ENCODE data around the gene GRIK4.
"Not testable (repeated sequence)": the region's sequence is repeated elsewhere in the genome, so short reads cannot be mapped to it uniquely, and the experiment has no call there.

GRIK4 gene

DNA sequence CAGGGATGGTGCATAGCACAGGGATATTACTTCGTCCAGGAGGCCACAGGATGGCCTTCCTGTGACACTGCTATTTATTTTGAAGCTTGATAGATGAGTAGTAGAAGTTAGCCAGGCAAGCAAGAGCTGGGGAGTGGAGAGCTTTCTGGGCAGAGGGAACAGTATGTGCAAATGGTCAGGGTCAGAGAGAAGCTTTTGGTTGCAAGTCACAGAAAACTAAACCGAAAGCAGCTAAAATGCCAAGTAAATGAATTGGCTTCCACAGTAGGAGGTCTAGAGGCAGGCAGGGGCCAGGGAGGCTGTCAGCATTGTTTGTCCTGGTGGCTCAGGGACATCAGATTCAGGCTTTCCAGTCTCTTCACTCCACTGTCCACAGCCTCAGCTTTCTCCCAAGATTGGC, 247.5 kb downstream of the GRIK4 start:
- TF ChIP-seq, protein P1, sequence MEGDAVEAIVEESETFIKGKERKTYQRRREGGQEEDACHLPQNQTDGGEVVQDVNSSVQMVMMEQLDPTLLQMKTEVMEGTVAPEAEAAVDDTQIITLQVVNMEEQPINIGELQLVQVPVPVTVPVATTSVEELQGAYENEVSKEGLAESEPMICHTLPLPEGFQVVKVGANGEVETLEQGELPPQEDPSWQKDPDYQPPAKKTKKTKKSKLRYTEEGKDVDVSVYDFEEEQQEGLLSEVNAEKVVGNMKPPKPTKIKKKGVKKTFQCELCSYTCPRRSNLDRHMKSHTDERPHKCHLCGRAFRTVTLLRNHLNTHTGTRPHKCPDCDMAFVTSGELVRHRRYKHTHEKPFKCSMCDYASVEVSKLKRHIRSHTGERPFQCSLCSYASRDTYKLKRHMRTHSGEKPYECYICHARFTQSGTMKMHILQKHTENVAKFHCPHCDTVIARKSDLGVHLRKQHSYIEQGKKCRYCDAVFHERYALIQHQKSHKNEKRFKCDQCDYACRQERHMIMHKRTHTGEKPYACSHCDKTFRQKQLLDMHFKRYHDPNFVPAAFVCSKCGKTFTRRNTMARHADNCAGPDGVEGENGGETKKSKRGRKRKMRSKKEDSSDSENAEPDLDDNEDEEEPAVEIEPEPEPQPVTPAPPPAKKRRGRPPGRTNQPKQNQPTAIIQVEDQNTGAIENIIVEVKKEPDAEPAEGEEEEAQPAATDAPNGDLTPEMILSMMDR (IDR thresholded peaks at IDR 0.05; ENCODE audit: borderline replicate concordance, control extremely low read depth, extremely low read depth, insufficient read depth, missing control alignments) = no peak
- no peak for DNase-seq (ENCODE audit: low spot score)
- in situ Hi-C loops (cut with MboI; ENCODE audit: low sequenced_read_pairs, unreplicated experiment) = no loop called here

DNA sequence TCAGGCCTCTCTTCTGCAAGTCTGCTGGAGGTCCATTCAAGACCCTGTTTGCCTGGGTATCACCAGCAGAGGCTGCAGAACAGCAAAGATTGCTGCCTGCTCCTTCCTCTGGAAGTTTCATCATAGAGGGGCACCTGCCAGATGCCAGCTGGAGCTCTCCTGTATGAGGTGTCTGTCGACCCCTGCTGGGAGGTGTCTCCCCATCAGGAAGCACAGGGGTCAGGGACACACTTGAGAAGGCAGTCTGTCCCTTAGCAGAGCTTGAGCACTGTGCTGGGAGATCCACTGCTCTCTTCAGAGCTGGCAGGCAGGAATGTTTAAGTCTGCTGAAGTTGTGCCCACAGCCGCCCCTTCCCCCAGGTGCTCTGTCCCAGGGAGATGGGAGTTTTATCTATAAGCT, 254.2 kb downstream of the GRIK4 start:
- DNase-seq (ENCODE audit: low spot score); in situ Hi-C loops (cut with MboI; ENCODE audit: low sequenced_read_pairs, unreplicated experiment): not testable (repeated sequence)

DNA sequence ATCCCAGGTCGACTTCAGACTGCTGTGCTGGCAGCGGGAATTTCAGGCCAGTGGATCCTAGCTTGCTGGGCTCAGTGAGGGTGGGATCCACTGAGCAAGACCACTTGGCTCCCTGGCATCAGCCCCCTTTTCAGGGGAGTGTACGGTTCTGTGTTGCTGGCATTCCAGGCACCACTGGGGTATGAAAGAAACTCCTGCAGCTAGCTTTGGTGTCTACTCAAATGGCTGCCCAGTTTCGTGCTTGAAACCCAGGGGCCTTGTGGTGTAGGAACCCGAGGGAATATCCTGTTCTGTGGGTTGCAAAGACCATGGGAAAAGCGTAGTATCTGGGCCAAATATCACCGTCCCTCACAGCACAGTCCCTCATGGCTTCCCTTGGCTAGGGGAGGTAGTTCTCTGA, 254.8 kb downstream of the GRIK4 start:
- in situ Hi-C loops (cut with MboI; ENCODE audit: low sequenced_read_pairs, unreplicated experiment) = no loop called here
- TF ChIP-seq, protein P1 (IDR thresholded peaks at IDR 0.05; ENCODE audit: borderline replicate concordance, control extremely low read depth, extremely low read depth, insufficient read depth, missing control alignments) = no peak

DNA sequence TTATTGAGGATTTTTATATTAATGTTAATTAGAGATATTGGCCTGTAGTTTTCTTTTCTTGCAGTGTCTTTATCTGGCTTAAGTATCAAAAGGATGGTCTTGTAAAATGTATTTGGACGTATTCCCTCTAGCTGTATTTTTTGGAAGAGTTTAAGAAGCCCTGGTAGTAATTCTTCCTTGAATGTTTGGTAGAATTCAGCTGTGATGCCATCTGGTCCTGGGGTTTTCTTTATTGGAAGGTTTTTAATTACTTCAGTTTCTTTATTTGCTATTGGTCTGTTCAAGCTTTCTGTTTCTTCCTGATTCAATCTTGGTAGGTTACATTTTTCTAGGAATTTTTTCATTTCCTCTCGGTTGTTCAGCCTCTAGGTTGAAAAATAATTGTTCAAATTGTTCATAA, 257.4 kb downstream of the GRIK4 start:
- TF ChIP-seq, protein P1 (IDR thresholded peaks at IDR 0.05; ENCODE audit: borderline replicate concordance, control extremely low read depth, extremely low read depth, insufficient read depth, missing control alignments) = no peak
- DNase-seq (ENCODE audit: low spot score) = no peak
- in situ Hi-C loops (cut with MboI; ENCODE audit: low sequenced_read_pairs, unreplicated experiment) = no loop called here

More for the DNA sequence above, 254.8 kb downstream of the GRIK4 start:
- no peak for DNase-seq (ENCODE audit: low spot score)

DNA sequence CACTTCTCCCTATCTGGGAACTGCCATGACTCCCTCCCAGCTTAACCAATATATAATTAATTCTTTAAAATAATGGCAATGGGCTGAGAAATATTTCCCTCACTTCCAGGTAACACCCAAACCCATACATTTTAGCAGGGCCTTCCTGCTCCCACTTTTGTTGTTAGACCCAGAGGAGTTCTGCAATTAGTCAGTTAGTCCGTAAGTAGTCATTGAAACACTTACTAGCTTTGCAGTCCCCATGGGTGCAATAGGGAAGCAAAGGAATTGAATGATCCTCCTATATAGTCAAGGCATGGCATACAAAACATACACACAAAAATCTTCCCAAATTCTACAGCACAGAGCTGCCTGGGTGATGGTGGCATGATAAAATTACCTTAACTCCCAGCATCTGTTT, 258.4 kb downstream of the GRIK4 start:
- DNase-seq (ENCODE audit: low spot score) = no peak
- in situ Hi-C loops (cut with MboI; ENCODE audit: low sequenced_read_pairs, unreplicated experiment) = no loop called here
- TF ChIP-seq, protein P1 (IDR thresholded peaks at IDR 0.05; ENCODE audit: borderline replicate concordance, control extremely low read depth, extremely low read depth, insufficient read depth, missing control alignments) = no peak

DNA sequence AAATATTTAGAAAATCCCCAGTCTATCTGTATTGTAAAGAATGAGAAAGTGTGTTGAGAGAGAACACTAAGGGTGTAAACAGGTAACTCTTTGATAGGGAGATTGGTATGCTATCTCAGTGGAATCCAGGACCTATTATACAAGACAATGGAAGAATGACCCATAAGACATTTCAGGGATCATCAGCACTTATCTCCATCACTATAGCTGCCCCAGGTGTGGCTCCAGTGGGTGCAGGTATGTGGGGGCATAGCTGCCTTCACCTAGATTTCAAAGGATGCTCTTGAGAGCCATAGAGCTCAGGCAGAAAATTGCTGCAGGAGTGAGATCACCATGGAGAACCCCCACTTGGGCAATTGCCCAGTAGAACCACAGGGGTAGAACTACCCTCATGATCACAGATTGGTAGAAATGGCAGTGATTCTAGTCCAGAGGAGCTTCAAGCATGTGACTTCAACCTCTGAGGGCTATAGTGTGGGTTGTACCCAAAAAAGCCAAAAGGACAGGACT, 260.1 kb downstream of the GRIK4 start:
- TF ChIP-seq, protein P1 (IDR thresholded peaks at IDR 0.05; ENCODE audit: borderline replicate concordance, control extremely low read depth, extremely low read depth, insufficient read depth, missing control alignments) = no peak
- no peak for DNase-seq (ENCODE audit: low spot score)
- in situ Hi-C loops (cut with MboI; ENCODE audit: low sequenced_read_pairs, unreplicated experiment) = no loop called here

DNA sequence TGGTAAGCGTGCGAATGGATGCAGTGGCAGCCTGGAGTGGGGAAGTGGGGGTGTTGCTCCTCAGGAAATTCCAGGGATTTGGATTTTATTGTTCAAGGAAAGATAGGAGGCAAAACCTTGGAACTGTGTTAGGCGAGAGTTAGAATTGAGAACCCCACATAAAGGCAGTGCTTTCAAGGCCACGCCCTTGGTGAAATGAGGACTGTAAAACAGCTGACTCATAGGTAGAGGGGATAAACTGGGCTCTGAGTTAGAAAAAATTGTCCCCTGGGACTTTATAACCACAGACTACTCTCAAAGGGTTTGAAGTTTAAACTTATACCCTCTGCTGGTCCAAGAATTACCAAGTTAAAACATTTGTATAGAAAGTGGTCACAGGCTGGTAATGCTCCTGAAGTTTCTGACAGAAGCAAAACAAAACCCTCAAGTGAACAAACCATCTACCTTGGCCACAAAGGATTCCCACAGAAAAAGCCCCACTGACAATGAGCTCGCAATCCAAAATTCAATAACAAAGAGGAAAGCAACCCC, 262.0 kb downstream of the GRIK4 start:
- TF ChIP-seq, protein P1 (IDR thresholded peaks at IDR 0.05; ENCODE audit: borderline replicate concordance, control extremely low read depth, extremely low read depth, insufficient read depth, missing control alignments) = no peak
- no peak for DNase-seq (ENCODE audit: low spot score)
- in situ Hi-C loops (cut with MboI; ENCODE audit: low sequenced_read_pairs, unreplicated experiment) = no loop called here

Measured in GM13976 (cell line).